Neuronal stem cell (in vitro differentiated cells): ENCODE results near the gene HOXA7.

Source experiments
- DNase-seq: peaks from one replicate; pipeline ENCODE4 v3.0.0-alpha.2; 2013; ENCODE audit warnings: low spot score
- H2AFZ ChIP-seq: one replicate; pipeline ENCODE4 v1.6.1; 2013; ENCODE audit warnings: mild to moderate bottlenecking, low read length, inconsistent platforms
- H2AK5ac ChIP-seq: 2 replicates; pipeline ENCODE4 v1.6.1; 2013; ENCODE audit warnings: low read depth, mild to moderate bottlenecking, inconsistent platforms, low read length, moderate library complexity, mixed read lengths
- H2BK120ac ChIP-seq: 2 replicates; pipeline ENCODE4 v1.6.1; 2013; ENCODE audit warnings: low read depth, mild to moderate bottlenecking, inconsistent platforms, low read length, moderate library complexity, mixed read lengths
- H2BK12ac ChIP-seq: one replicate; pipeline ENCODE4 v1.6.1; 2013; ENCODE audit warnings: low read length, inconsistent platforms
- H2BK15ac ChIP-seq: 2 replicates; pipeline ENCODE4 v1.6.1; 2013; ENCODE audit warnings: mild to moderate bottlenecking, low read length, inconsistent platforms, mixed read lengths
- H2BK5ac ChIP-seq: one replicate; pipeline ENCODE4 v1.6.1; 2013; ENCODE audit warnings: inconsistent platforms, mild to moderate bottlenecking, low read length, moderate library complexity
- H3K14ac ChIP-seq: one replicate; pipeline ENCODE4 v1.6.1; 2013; ENCODE audit warnings: low read length, inconsistent platforms
- H3K18ac ChIP-seq: 2 replicates; pipeline ENCODE4 v1.6.1; 2013; ENCODE audit warnings: low read length, inconsistent platforms
- H3K23ac ChIP-seq: 2 replicates; pipeline ENCODE4 v1.6.1; 2013; ENCODE audit warnings: low read depth, mild to moderate bottlenecking, mixed read lengths, low read length, inconsistent platforms; ENCODE audit not compliant: poor library complexity
- H3K27ac ChIP-seq: replicated peaks from 3 replicates; pipeline ENCODE4 v1.5.1; 2013; ENCODE audit warnings: low read length, inconsistent platforms
- H3K27me3 ChIP-seq, 3 experiments: 2 replicates each; pipeline ENCODE4 v1.6.1; 2013; ENCODE audit warnings: low read length in 3 of 3, mild to moderate bottlenecking in 2 of 3, inconsistent platforms in 1 of 3, low read depth in 1 of 3, mixed read lengths in 1 of 3, moderate library complexity in 1 of 3; ENCODE audit not compliant: control insufficient read depth in 3 of 3, insufficient read depth in 3 of 3
- H3K36me3 ChIP-seq, 2 donors: replicated peaks in 1 of 2; 2 replicates each; pipeline ENCODE4 v1.6.1; 2013; ENCODE audit warnings: low read length in 2 of 2; ENCODE audit not compliant: control insufficient read depth in 2 of 2, insufficient read depth in 2 of 2
- H3K4ac ChIP-seq: 2 replicates; pipeline ENCODE4 v1.6.1; 2013; ENCODE audit warnings: inconsistent platforms, mild to moderate bottlenecking, low read length, moderate library complexity
- H3K4me1 ChIP-seq, 2 donors: 1 replicate in 1 of 2; 2 replicates in 1 of 2; pipeline ENCODE4 v1.6.1; 2013; ENCODE audit warnings: low read length in 2 of 2, low read depth in 1 of 2; ENCODE audit not compliant: control insufficient read depth in 2 of 2, insufficient read depth in 1 of 2
- H3K4me2 ChIP-seq: one replicate; pipeline ENCODE4 v1.6.1; 2013; ENCODE audit warnings: mild to moderate bottlenecking, low read length, inconsistent platforms; ENCODE audit not compliant: insufficient read depth, poor library complexity, severe bottlenecking
- H3K4me3 ChIP-seq, 2 donors: 2 replicates each; pipeline ENCODE4 v1.5.1; 2013; ENCODE audit warnings: low read length in 2 of 2, mild to moderate bottlenecking in 2 of 2, inconsistent platforms in 1 of 2, moderate library complexity in 1 of 2
- H3K79me1 ChIP-seq: one replicate; pipeline ENCODE4 v1.6.1; 2013; ENCODE audit warnings: low read depth, mild to moderate bottlenecking, inconsistent platforms, low read length, moderate library complexity
- H3K9ac ChIP-seq: one replicate; pipeline ENCODE4 v1.6.1; 2013; ENCODE audit warnings: mild to moderate bottlenecking, low read depth, low read length, inconsistent platforms; ENCODE audit not compliant: poor library complexity
- H3K9me3 ChIP-seq, 2 donors: replicated peaks in 1 of 2; 2 replicates each; pipeline versions ENCODE3 to v1.6.1; 2013; ENCODE audit warnings: low read length in 2 of 2, mild to moderate bottlenecking in 2 of 2, inconsistent platforms in 1 of 2, low read depth in 1 of 2, mixed read lengths in 1 of 2, moderate library complexity in 1 of 2; ENCODE audit not compliant: control insufficient read depth in 2 of 2, insufficient read depth in 1 of 2
- H4K8ac ChIP-seq: one replicate; pipeline ENCODE4 v1.6.1; 2013; ENCODE audit warnings: low read depth, mild to moderate bottlenecking, inconsistent platforms, low read length, moderate library complexity
- H4K91ac ChIP-seq: one replicate; pipeline ENCODE4 v1.6.1; 2013; ENCODE audit warnings: low read length, low read depth, mild to moderate bottlenecking, inconsistent platforms; ENCODE audit not compliant: poor library complexity
- WGBS, 2 donors: extraction: QIAGEN DNeasy Blood & Tissue Kit; methylation state at CpG; one replicate each; pipeline ENCODE4 v1.1.7; 2013; ENCODE audit warnings: missing lambda C conversion rate in 2 of 2, mixed read lengths in 1 of 2; ENCODE audit not compliant: insufficient read length in 2 of 2, insufficient replicate concordance in 1 of 2; ENCODE audit errors: extremely low coverage in 2 of 2; 5-methylcytosine and 5-hydroxymethylcytosine counted together

Gene HOXA7

DNA sequence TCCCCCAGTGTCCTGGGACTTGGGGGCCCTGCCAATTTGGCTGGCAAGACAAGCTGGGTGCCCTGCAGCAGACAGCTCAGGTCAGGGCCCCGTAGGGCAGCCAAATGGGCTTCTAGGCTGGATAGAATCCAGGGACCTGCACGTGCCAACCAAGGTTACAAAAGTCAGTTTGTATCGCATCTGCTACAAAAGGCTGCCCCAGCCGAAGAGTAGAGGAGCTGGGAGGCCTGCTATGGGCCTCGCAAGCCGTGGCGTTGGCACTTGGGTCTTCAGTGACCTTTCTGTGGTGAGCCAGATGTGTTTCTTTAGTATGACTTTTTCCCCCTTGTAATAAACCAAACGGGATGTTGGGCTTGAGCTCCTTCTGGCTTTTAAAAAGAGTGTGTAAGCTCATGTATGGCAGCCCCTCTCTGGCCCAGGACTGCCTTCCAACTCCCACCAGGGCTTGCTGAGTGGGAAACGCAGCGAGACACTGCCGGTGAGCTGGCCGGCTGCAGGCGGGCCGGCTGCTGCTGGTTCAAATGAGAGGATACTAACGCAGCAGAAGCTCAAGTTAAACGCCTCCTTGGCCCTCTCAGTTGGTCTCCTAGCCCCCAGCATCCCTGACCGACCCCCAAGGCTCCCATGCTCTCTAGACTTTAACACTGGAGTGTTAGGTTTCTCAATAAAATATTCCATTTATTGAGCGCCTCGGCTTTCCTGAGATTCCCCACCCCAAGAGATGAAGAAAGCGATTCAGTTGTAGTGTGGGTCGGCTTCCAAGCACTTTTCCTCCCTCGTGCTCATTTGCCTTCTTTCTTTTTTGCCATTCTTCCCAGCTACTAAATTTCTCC is 20.7 kb upstream of the HOXA7 start:
- Histone ChIP-seq H3K14ac (no peak overlapping the region), H3K4me1 (no peaks in the 10 kb centered on the region), H3K27ac (no peak overlapping the region), H3K27me3 (peaks cover 62 to 99% (median 96%) of the 10 kb centered on the region in 3 experiments), H2BK5ac (no peak overlapping the region), H3K9me3 (peaks cover 2 to 16% of the 10 kb centered on the region in 2 donors), H3K4me2 (no peak overlapping the region), H4K91ac (no peak overlapping the region), H2AK5ac (no peak overlapping the region), H4K8ac (no peak overlapping the region), H2AFZ (no peak overlapping the region), H3K23ac (no peak overlapping the region), H2BK120ac (no peak overlapping the region), H3K79me1 (no peaks in the 10 kb centered on the region), H2BK15ac (no peak overlapping the region), H3K9ac (no peak overlapping the region), H3K4ac (no peak overlapping the region), H3K18ac (no peak overlapping the region), H2BK12ac (no peak overlapping the region), H3K4me3 (no peak overlapping the region), H3K36me3 (no peaks in the 10 kb centered on the region)
- WGBS, 2 donors, result no CpG with 5 or more reads among the region's 22 CpGs
- DNase-seq, result no peak

DNA sequence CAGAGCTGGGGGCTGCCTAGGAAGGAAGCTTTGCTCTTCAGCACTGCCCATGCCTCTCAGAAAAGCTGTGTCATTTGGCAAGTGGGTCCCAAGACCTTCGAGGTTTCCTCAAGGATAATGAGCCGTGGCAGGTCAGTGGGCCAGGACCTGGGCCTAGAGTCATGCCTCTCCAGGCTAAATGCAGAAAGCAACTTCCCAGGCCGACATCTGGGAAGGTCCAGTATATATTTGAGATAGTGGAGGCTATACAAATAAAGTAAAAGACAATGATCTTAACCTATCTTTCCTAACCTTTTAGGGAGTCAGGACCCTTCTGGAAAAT is 20.0 kb upstream of the HOXA7 start:
- no peak overlapping the region for H2BK12ac ChIP-seq
- H2BK120ac ChIP-seq, result no peak overlapping the region
- H3K23ac ChIP-seq, result no peak overlapping the region
- no peak overlapping the region for H3K4me2 ChIP-seq
- no peak overlapping the region for H2BK5ac ChIP-seq
- no peak overlapping the region for H3K9ac ChIP-seq
- H3K14ac ChIP-seq, result peak overlapping the region; percentile 58
- no peaks in the 10 kb centered on the region for H3K36me3 ChIP-seq
- no peaks in the 10 kb centered on the region for H3K4me1 ChIP-seq
- no peak for DNase-seq
- H3K4me3 ChIP-seq, result no peak overlapping the region
- H3K9me3 ChIP-seq, result peaks cover 2 to 17% of the 10 kb centered on the region in 2 donors
- H2AK5ac ChIP-seq, result no peak overlapping the region
- H4K8ac ChIP-seq, result no peak overlapping the region
- no peak overlapping the region for H4K91ac ChIP-seq
- no peak overlapping the region for H3K18ac ChIP-seq
- H2BK15ac ChIP-seq, result no peak overlapping the region
- no peaks in the 10 kb centered on the region for H3K79me1 ChIP-seq
- H3K27me3 ChIP-seq, result peaks cover 65 to 100% (median 96%) of the 10 kb centered on the region in 3 experiments
- no peak overlapping the region for H2AFZ ChIP-seq
- H3K4ac ChIP-seq, result no peak overlapping the region
- H3K27ac ChIP-seq, result no peak overlapping the region
- no CpG with 5 or more reads among the region's 3 CpGs for WGBS, 2 donors

DNA sequence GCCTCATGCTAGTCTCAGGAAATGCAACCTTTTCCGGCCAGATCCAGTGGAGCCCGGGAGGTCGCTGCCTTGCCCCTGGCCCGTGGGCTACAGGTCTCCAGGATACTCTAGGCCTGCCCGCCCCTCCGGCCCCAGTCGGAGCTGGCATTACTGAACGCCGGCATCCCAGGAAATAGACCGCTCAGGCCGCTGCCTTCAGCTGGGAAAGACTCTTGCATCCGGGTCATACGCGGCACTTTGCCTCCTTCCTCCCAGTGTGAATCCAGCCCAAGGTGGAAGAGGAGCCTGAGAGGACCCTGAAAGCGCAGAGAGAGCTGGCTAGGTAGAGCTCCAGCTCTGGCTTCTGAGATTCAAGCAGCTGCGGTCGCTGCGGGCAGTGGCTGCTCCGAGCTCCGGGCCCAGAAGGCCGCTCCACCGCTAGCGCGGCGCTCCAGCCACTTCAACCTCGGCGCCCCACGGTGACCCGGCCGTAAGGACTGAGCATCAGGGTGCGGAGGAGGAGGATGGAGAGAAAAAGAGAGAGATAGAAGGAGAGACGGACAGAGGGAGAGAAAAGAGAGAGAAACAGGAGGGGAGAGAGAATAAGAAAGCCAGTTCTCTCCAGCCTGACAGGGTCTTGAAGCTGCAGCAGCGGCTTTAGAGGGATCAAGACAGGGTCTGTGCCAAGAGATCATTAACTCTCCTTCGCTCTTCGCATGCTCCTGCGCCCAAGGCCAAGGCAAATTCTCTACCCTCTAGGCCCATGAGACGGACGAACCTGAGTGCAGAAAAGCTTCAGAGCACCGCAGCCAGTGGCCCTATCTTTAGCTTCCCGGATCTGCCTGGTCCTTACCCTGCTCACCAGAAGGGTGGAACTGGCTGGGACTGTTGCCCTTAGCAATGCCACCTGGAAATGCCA is 19.4 kb upstream of the HOXA7 start:
- Histone ChIP-seq H3K4me1 (no peaks in the 10 kb centered on the region), H2BK5ac (no peak overlapping the region), H2AFZ (peak overlapping the region; percentile 78), H3K36me3 (no peaks in the 10 kb centered on the region), H3K4me2 (no peak overlapping the region), H3K14ac (peak overlapping the region; percentile 58), H3K23ac (no peak overlapping the region), H3K9ac (no peak overlapping the region), H3K9me3 (peaks cover 2 to 17% of the 10 kb centered on the region in 2 donors), H3K4me3 (no peak overlapping the region), H3K79me1 (no peaks in the 10 kb centered on the region), H3K4ac (no peak overlapping the region), H2BK15ac (no peak overlapping the region), H3K18ac (no peak overlapping the region), H2AK5ac (no peak overlapping the region), H4K8ac (no peak overlapping the region), H4K91ac (no peak overlapping the region), H2BK12ac (no peak overlapping the region), H2BK120ac (no peak overlapping the region), H3K27me3 (peaks cover 69 to 100% (median 97%) of the 10 kb centered on the region in 3 experiments), H3K27ac (no peak overlapping the region)
- no CpG with 5 or more reads among the region's 40 CpGs for WGBS, 2 donors
- DNase-seq, result no peak
